Measurements from ENCODE around the gene SHROOM3. TPM values are rescaled to one million over a fixed set of nuclear protein-coding genes. Genes with fewer than 3 reads are reported as not detected.
A peak's percentile ranks its signal among the peaks of the same experiment; 100 is the strongest.

The SHROOM3 gene
- total RNA-seq, 1 experiment from 2014 or later: 22.8 TPM

- Histone ChIP-seq H3K27ac (no peak overlapping the region), H3K36me3 (no peaks in the 10 kb centered on the region), H3K9me3 (replicated peaks) (peaks cover 4% of the 10 kb centered on the region; the same call in 1 of the 2 replicates), H3K4me3 (no peak overlapping the region), H3K4me1 (peaks cover 15% of the 10 kb centered on the region), H3K27me3 (no peaks in the 10 kb centered on the region)
- DNase-seq: no peak
These were observed 116.1 kb downstream of the SHROOM3 start for GRCh38 chr4:76550966-76551780.

GRCh38 chr4:76554630-76555029 lies 119.6 kb downstream of the SHROOM3 start:
- Histone ChIP-seq H3K27me3 (no peaks in the 10 kb centered on the region), H3K36me3 (no peaks in the 10 kb centered on the region), H3K4me3 (no peak overlapping the region), H3K9me3 (replicated peaks) (peaks cover 4% of the 10 kb centered on the region; the same call in 1 of the 2 replicates), H3K27ac (no peak overlapping the region), H3K4me1 (peaks cover 4% of the 10 kb centered on the region; the same call in 1 of the 2 replicates)
- DNase-seq: no peak

GRCh38 chr4:76556452-76556851 lies 121.4 kb downstream of the SHROOM3 start:
- Histone ChIP-seq H3K27ac (no peak overlapping the region), H3K4me1 (no peaks in the 10 kb centered on the region), H3K9me3 (replicated peaks) (peaks cover 4% of the 10 kb centered on the region; the same call in 1 of the 2 replicates), H3K4me3 (no peak overlapping the region), H3K27me3 (no peaks in the 10 kb centered on the region), H3K36me3 (no peaks in the 10 kb centered on the region)
- no peak for DNase-seq

- no peak overlapping the region for H3K27ac ChIP-seq
These were observed 123.6 kb downstream of the SHROOM3 start for GRCh38 chr4:76558396-76559235.

GRCh38 chr4:76559236-76560071 lies 124.4 kb downstream of the SHROOM3 start:
- Histone ChIP-seq H3K4me1 (peaks cover 25% of the 10 kb centered on the region), H3K27ac (no peak overlapping the region), H3K4me3 (no peak overlapping the region), H3K9me3 (replicated peaks) (no peaks in the 10 kb centered on the region), H3K27me3 (no peaks in the 10 kb centered on the region), H3K36me3 (no peaks in the 10 kb centered on the region)
- no peak for DNase-seq

More at GRCh38 chr4:76558396-76559235, 123.6 kb downstream of the SHROOM3 start:
- Histone ChIP-seq H3K4me3 (no peak overlapping the region), H3K9me3 (replicated peaks) (peaks cover 4% of the 10 kb centered on the region; the same call in 1 of the 2 replicates), H3K4me1 (peaks cover 20% of the 10 kb centered on the region), H3K27me3 (no peaks in the 10 kb centered on the region), H3K36me3 (no peaks in the 10 kb centered on the region)
- no peak for DNase-seq

GRCh38 chr4:76562161-76562560 lies 127.1 kb downstream of the SHROOM3 start:
- H3K9me3 ChIP-seq (replicated peaks): no peaks in the 10 kb centered on the region
- H3K27ac ChIP-seq: peak overlapping the region; percentile 31
- no peaks in the 10 kb centered on the region for H3K36me3 ChIP-seq
- peaks cover 25% of the 10 kb centered on the region for H3K4me1 ChIP-seq
- no peak overlapping the region for H3K4me3 ChIP-seq
- no peaks in the 10 kb centered on the region for H3K27me3 ChIP-seq
- peak; percentile 45 to 47 for DNase-seq

GRCh38 chr4:76562836-76563453 lies 127.9 kb downstream of the SHROOM3 start:
- Histone ChIP-seq H3K4me3 (no peak overlapping the region), H3K4me1 (peaks cover 25% of the 10 kb centered on the region), H3K27me3 (no peaks in the 10 kb centered on the region), H3K36me3 (no peaks in the 10 kb centered on the region), H3K27ac (peak overlapping the region; percentile 31), H3K9me3 (replicated peaks) (no peaks in the 10 kb centered on the region)
- no peak for DNase-seq

- Histone ChIP-seq H3K4me1 (peaks cover 25% of the 10 kb centered on the region), H3K9me3 (replicated peaks) (no peaks in the 10 kb centered on the region), H3K4me3 (no peak overlapping the region), H3K27me3 (no peaks in the 10 kb centered on the region), H3K36me3 (no peaks in the 10 kb centered on the region), H3K27ac (no peak overlapping the region)
- no peak for DNase-seq
These were observed 128.6 kb downstream of the SHROOM3 start for GRCh38 chr4:76563454-76564122.

GRCh38 chr4:76564123-76564915 lies 129.3 kb downstream of the SHROOM3 start:
- Histone ChIP-seq H3K4me1 (peaks cover 25% of the 10 kb centered on the region), H3K4me3 (no peak overlapping the region), H3K9me3 (replicated peaks) (no peaks in the 10 kb centered on the region), H3K27ac (no peak overlapping the region), H3K27me3 (no peaks in the 10 kb centered on the region), H3K36me3 (no peaks in the 10 kb centered on the region)
- no peak for DNase-seq

GRCh38 chr4:76568262-76568661 lies 133.2 kb downstream of the SHROOM3 start:
- Histone ChIP-seq H3K9me3 (replicated peaks) (no peaks in the 10 kb centered on the region), H3K36me3 (no peaks in the 10 kb centered on the region), H3K27me3 (no peaks in the 10 kb centered on the region), H3K4me1 (peaks cover 28% of the 10 kb centered on the region), H3K4me3 (no peak overlapping the region), H3K27ac (no peak overlapping the region)
- DNase-seq: no peak

GRCh38 chr4:76569225-76569624 lies 134.2 kb downstream of the SHROOM3 start:
- H3K36me3 ChIP-seq: no peaks in the 10 kb centered on the region
- H3K4me3 ChIP-seq: no peak overlapping the region
- H3K27ac ChIP-seq: no peak overlapping the region
- H3K4me1 ChIP-seq: peaks cover 22% of the 10 kb centered on the region
- no peaks in the 10 kb centered on the region for H3K27me3 ChIP-seq
- no peak for DNase-seq
- no peaks in the 10 kb centered on the region for H3K9me3 ChIP-seq (replicated peaks)

- Histone ChIP-seq H3K27me3 (no peaks in the 10 kb centered on the region), H3K9me3 (replicated peaks) (no peaks in the 10 kb centered on the region), H3K27ac (no peak overlapping the region), H3K4me1 (peaks cover 22% of the 10 kb centered on the region), H3K36me3 (no peaks in the 10 kb centered on the region), H3K4me3 (no peak overlapping the region)
- DNase-seq: no peak
These were observed 134.7 kb downstream of the SHROOM3 start for GRCh38 chr4:76569706-76570105.
